ENCODE data around the gene KRTAP12-4.
"Not testable (repeated sequence)": the region's sequence is repeated elsewhere in the genome, so short reads cannot be mapped to it uniquely, and the experiment has no call there.

- not testable (repeated sequence) for TF ChIP-seq CTCF (IDR thresholded peaks at IDR 0.05; ENCODE audit: low read depth, low read length); EZH2phosphoT487 (IDR thresholded peaks at IDR 0.05; ENCODE audit: low read depth)
These were observed 16.6 kb downstream of the KRTAP12-4 start for GRCh38 chr21:44637851-44638348.

All from OCI-LY3 (cell line).